ENCODE data around the gene PPIA.
"Not testable (repeated sequence)": the region's sequence is repeated elsewhere in the genome, so short reads cannot be mapped to it uniquely, and the experiment has no call there.

The PPIA gene

GRCh38 chr7:44764665-44765578 lies 31.6 kb upstream of the PPIA start:
- DNase-seq = no peak

- DNase-seq = no peak
These were observed 30.7 kb upstream of the PPIA start for GRCh38 chr7:44765579-44766415.

DNA sequence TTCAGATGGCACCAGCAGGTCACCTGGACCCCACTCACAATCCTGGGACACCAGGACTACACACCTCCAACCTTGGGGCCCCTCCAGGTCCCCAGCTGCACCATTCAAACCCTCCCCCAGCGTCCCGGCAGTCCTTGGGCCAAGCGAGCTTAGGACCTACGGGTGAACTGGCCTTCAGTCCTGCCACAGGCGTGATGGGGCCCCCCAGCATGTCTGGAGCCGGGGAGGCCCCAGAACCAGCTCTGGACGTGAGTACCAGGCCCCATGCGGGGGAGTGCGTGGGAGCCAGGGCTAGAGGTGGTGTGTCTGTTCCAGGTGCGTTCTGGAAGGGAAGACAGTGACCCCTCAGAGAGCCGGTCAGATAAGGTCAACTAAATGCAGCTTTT lies 30.1 kb upstream of the PPIA start:
- DNase-seq = no peak

- no peak for DNase-seq
These were observed 29.2 kb upstream of the PPIA start for GRCh38 chr7:44767134-44767911.

DNA sequence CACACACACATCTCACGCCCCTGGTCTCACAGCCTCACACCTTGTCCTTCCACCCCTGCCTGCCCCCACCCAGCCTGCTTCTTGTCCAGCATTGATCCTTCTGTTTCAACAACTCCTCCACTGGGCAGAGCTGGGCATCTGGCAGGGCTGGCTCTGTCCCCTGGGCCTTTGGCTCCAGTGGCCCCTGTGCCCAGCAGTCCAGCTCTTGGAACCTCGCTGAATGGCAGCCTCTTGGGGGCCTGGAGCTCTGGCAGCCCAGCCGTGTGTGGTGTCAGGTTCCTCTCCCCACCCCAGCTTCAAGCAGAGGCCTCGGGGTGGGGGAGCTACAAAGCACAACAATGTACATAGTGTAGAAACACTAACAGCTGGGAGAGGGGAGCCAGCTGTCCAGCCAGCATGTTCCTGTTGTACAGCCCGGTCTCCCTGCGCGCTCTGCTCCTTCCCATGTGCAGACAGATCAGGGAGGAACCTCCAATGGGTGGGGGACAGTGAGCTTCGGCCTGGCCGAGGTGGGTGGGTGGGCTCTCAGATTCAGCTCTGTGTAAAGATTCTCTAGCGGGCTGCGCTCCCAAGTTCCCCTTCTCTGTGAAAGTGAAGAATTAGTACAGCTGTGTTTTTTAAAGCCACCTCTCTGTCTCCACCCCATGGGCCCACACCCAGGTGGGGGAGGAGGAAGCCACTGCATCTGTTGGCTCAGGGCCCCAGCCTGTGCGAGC lies 28.4 kb upstream of the PPIA start:
- peak; percentile 99 for DNase-seq

- peak; percentile 46 for DNase-seq
These were observed 27.7 kb upstream of the PPIA start for GRCh38 chr7:44768628-44769371.

DNA sequence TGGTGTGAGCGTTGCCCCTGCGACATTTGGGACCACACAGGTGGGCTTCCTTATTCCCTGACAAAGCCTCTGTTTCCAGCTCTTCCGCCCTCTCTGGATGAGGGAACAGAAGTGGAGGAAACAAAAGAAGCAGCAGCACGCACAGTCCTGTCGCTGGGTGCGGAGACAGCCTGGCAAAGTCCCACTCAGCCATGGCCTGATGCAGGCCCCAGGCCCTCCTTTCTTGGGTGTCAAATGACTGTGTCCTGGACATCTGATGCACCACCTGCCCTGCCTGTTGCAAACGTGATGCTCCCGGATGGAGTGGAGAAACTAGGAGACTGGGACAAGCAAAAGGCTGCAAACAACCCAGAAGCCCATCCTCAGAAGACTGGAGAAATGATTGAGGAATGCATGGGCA lies 27.1 kb upstream of the PPIA start:
- no peak for DNase-seq

GRCh38 chr7:44769776-44770294 lies 26.6 kb upstream of the PPIA start:
- no peak for DNase-seq

- no peak for DNase-seq
These were observed 25.1 kb upstream of the PPIA start for GRCh38 chr7:44771358-44771757.

- no peak for DNase-seq
These were observed 24.0 kb upstream of the PPIA start for GRCh38 chr7:44772440-44772839.

DNA sequence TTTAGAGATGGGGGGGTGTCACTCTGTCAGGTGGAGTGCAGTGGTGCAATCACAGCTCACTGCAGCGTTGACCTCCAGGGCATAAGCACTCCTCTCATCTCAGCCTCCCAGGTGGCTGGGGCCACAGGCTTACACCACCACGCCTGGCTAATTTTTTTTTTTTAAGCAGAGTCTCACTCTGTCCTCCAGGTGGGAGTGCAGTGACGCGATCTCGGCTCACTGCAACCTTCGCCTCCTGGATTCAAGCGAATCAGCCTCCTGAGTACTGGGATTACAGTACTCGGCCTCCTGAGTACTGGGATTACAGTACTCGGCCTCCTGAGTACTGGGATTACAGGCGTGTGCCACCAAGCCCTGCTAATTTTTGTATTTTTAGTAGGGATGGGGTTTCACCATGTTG lies 23.6 kb upstream of the PPIA start:
- no peak for DNase-seq

- not testable (repeated sequence) for DNase-seq
These were observed 22.0 kb upstream of the PPIA start for GRCh38 chr7:44774486-44774885.

- DNase-seq = no peak
These were observed 20.9 kb upstream of the PPIA start for GRCh38 chr7:44775383-44776107.

DNA sequence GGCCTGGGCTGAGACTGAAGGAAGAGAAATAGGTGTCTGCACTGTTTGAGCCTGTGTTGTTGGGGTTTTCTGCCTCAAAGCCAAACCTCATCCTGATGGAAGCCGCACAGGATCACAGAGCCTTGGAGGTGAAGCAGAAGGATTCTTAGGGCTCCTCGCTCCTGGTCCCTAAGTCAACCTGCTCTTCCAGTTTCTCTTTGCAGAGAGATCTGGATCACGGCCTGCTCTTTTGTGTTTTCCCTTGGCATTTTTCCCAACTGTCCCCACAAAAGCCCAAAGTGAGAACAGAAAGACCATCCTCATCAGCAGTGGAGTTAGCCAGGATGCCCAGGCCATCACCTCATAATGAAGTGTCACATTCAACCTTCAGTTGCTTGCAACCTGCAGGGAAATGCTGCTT lies 20.3 kb upstream of the PPIA start:
- DNase-seq = no peak

GRCh38 chr7:44782460-44782859 lies 14.0 kb upstream of the PPIA start:
- DNase-seq = no peak

GRCh38 chr7:44783407-44783806 lies 13.1 kb upstream of the PPIA start:
- DNase-seq = no peak

DNA sequence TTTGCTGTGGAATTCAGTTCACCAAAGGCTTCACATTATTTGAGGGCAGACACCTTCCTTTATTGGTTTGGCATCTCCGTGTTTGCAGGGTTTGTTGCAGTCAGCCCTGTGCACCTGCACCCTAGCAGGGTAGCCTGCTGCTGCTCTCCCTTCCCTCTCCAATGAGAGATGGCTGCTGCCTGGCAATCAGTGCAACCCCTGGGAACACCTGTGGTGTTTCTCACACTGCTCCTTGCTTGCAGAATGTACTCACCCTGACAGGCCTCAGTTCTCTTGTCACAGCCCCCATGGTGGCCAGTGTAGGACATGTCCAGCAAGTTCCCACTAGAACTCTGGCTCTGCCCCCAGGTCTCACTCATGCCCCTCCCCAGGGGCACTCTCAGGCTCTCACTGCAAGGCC lies 12.1 kb upstream of the PPIA start:
- no peak for DNase-seq

DNA sequence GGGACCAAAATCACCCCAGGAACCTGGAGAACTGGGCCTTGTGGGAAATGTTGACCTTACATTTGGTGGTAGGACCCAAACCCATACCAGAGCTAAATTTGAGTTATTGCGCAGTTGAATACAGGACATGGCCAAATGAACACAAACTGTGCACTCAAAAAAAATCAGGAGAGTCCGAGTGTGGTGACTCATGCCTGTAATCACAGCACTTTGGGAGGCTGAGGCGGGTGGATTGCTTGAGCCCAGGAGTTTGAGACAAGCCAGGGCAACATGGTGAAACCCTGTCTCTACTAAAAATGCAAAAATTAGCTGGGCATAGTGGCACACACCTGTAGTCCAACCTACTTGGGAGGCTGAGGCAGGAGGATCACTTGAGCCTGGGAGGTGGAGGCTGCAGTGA lies 11.3 kb upstream of the PPIA start:
- DNase-seq = not testable (repeated sequence)

- no peak for DNase-seq
These were observed 9.4 kb upstream of the PPIA start for GRCh38 chr7:44787041-44787440.

DNA sequence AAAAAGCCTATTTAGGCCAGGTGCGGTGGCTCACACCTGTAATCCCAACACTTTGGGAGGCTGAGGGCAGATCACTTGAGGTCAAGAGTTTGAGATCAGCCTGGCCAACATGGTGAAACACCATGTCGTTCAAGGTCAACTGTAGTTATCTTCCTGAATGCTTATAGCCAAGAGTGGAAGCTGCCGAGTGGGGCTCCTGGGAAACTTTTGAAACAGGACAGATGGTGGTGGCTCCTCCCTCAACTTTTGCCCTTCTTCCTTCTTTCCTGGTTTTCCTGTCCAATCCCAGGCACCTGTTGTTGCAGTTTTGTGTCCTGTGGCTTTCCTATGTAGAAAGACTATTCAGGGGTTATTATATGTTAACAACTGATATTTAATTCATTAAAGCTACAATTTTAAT lies 8.7 kb upstream of the PPIA start:
- DNase-seq = no peak

GRCh38 chr7:44789990-44790389 lies 6.5 kb upstream of the PPIA start:
- no peak for DNase-seq
